Choroid plexus epithelial cell (primary cell): ENCODE data around the gene POLR2J.

ENCODE experiments used
- DNase-seq: peaks from one replicate; pipeline ENCODE4 v3.0.0-alpha.2; 2010; ENCODE audit warnings: low read depth
- H3K4me3 ChIP-seq: 2 replicates; pipeline ENCODE4 v1.5.1; 2011; ENCODE audit warnings: low read depth, mild to moderate bottlenecking, control low read depth, low read length, moderate library complexity
- CTCF ChIP-seq: conservative IDR thresholded peaks from 2 replicates; pipeline ENCODE4 v1.5.1; 2011; ENCODE audit warnings: low read depth, mild to moderate bottlenecking, control low read depth, inconsistent platforms, low read length, moderate library complexity

POLR2J gene

GRCh38 chr7:102431617-102432298 is 47.0 kb downstream of the POLR2J start:
- no peak overlapping the region for H3K4me3 ChIP-seq
- TF ChIP-seq CTCF, result no peak
- DNase-seq, result no peak

- no peak overlapping the region for H3K4me3 ChIP-seq
- no peak for DNase-seq
- no peak for TF ChIP-seq CTCF
Observed at GRCh38 chr7:102429141-102429899, 49.4 kb downstream of the POLR2J start.

- H3K4me3 ChIP-seq, result no peak overlapping the region
- no peak for DNase-seq
- TF ChIP-seq CTCF, result no peak
Observed at GRCh38 chr7:102427019-102427405, 51.7 kb downstream of the POLR2J start.

- TF ChIP-seq CTCF, result no peak
- H3K4me3 ChIP-seq, result no peak overlapping the region
- DNase-seq, result no peak
Observed at GRCh38 chr7:102426268-102427018, 52.3 kb downstream of the POLR2J start.

GRCh38 chr7:102425639-102426267 is 53.0 kb downstream of the POLR2J start:
- no peak overlapping the region for H3K4me3 ChIP-seq
- TF ChIP-seq CTCF, result no peak
- DNase-seq, result peak; percentile 38

- TF ChIP-seq CTCF, result no peak
- DNase-seq, result no peak
- H3K4me3 ChIP-seq, result no peak overlapping the region
Observed at GRCh38 chr7:102424787-102425218, 53.9 kb downstream of the POLR2J start.
